Psoas muscle (tissue), 7 donors: ENCODE data around the gene PDAP1. TPM values are rescaled to one million over a fixed set of nuclear protein-coding genes. Genes with fewer than 3 reads are reported as not detected.

Experiments
- polyA plus RNA-seq, 3 donors: library from polyadenylated mRNA; stranded (reverse); fragments of 200-250 nt; gene quantifications; one replicate each; pipeline ENCODE4 v1.2.3, GENCODE V29; 2013
- total RNA-seq, 4 donors: library from RNA; stranded (reverse); fragmentation: NEBNext Ultra II Directional in 2 of 4; extraction: Animal tissue kit (Norgen Biotek cat#: 25700) in 2 of 4; gene quantifications; one replicate each; pipeline versions ENCODE4 v1.2.1 to v1.2.4, GENCODE V29; 2021 to 2023
- donor health status: healthy with polysubstance abuse.
- donor health status: DM: no; HTN: no; CAD: no; lungs with moderate emphysema.
- donor health status: Bipolar disorder and iron deficiency.
- donor health status: healthy.
- donor health status: DM: no; HTN: no; CAD: no.
- donor health status: DM: no; HTN: no; CAD: no.
- donor health status: DM: yes; HTN: yes; CAD: no.

The PDAP1 gene
- total and polyA plus RNA-seq, 7 donors, result 131 to 437 (median 174) TPM

Other genes starting within 250 kb of the PDAP1 start
- gene KPNA7, start 200.5 kb downstream of the PDAP1 start, total RNA-seq, result not detected
- gene KPNA7, start 200.5 kb downstream of the PDAP1 start, polyA plus RNA-seq, result not detected
- not detected for gene MYH16, start 135.8 kb downstream of the PDAP1 start, total RNA-seq
- gene MYH16, start 135.8 kb downstream of the PDAP1 start, polyA plus RNA-seq, result not detected
- 10 to 100 TPM; 41.6 to 53.5 (median 47.6) TPM for gene ARPC1A, start 82.7 kb downstream of the PDAP1 start, total RNA-seq
- gene ARPC1A, start 82.7 kb downstream of the PDAP1 start, polyA plus RNA-seq, result 100 to 1,000 TPM in 1 of 3 donors, 10 to 100 TPM in 2; 38.1 to 114 (median 71.2) TPM
- gene ARPC1B, start 33.9 kb downstream of the PDAP1 start, total RNA-seq, result 10 to 100 TPM; 12.9 to 19.1 (median 15.7) TPM
- gene ARPC1B, start 33.9 kb downstream of the PDAP1 start, polyA plus RNA-seq, result 10 to 100 TPM; 20.0 to 61.5 (median 25.9) TPM
- gene BUD31, start 372 bp upstream of the PDAP1 start, total RNA-seq, result 10 to 100 TPM; 30.2 to 49.1 (median 39.8) TPM
- 100 to 1,000 TPM in 1 of 3 donors, 10 to 100 TPM in 2; 46.8 to 115 (median 88.0) TPM for gene BUD31, start 372 bp upstream of the PDAP1 start, polyA plus RNA-seq
- gene PTCD1, start 30.2 kb upstream of the PDAP1 start, total RNA-seq, result 1 to 10 TPM; 2.7 to 9.2 (median 4.6) TPM
- gene PTCD1, start 30.2 kb upstream of the PDAP1 start, polyA plus RNA-seq, result 1 to 10 TPM; 5.0 to 8.1 (median 5.6) TPM
- 10 to 100 TPM; 21.3 to 42.4 (median 28.6) TPM for gene CPSF4, start 30.3 kb upstream of the PDAP1 start, total RNA-seq
- 10 to 100 TPM; 35.6 to 46.4 (median 36.5) TPM for gene CPSF4, start 30.3 kb upstream of the PDAP1 start, polyA plus RNA-seq
- gene ATP5MF, start 57.6 kb upstream of the PDAP1 start, total RNA-seq, result 100 to 1,000 TPM; 391 to 584 (median 510) TPM
- gene ATP5MF, start 57.6 kb upstream of the PDAP1 start, polyA plus RNA-seq, result 1,000 to 10,000 TPM; 2,163 to 2,481 (median 2,336) TPM
- gene ZNF789, start 64.3 kb upstream of the PDAP1 start, total RNA-seq, result 1 to 10 TPM; 1.6 to 4.0 (median 2.9) TPM
- 1 to 10 TPM; 2.0 to 6.2 (median 2.2) TPM for gene ZNF789, start 64.3 kb upstream of the PDAP1 start, polyA plus RNA-seq
- 10 to 100 TPM; 11.1 to 17.4 (median 14.6) TPM for gene ZNF394, start 91.7 kb upstream of the PDAP1 start, total RNA-seq
- gene ZNF394, start 91.7 kb upstream of the PDAP1 start, polyA plus RNA-seq, result 10 to 100 TPM in 2 of 3 donors, 1 to 10 TPM in 1; 9.9 to 17.1 (median 15.9) TPM
- 1 to 10 TPM; 7.3 to 9.6 (median 9.4) TPM for gene ZKSCAN5, start 96.1 kb upstream of the PDAP1 start, total RNA-seq
- 10 to 100 TPM in 1 of 3 donors, 1 to 10 TPM in 2; 3.1 to 15.4 (median 4.3) TPM for gene ZKSCAN5, start 96.1 kb upstream of the PDAP1 start, polyA plus RNA-seq
- 1 to 10 TPM; 2.9 to 6.3 (median 4.4) TPM for gene FAM200A, start 143.5 kb upstream of the PDAP1 start, total RNA-seq
- 10 to 100 TPM in 1 of 3 donors, 1 to 10 TPM in 2; 4.1 to 12.4 (median 4.6) TPM for gene FAM200A, start 143.5 kb upstream of the PDAP1 start, polyA plus RNA-seq
- 10 to 100 TPM; 30.9 to 43.8 (median 36.6) TPM for gene ZNF655, start 150.0 kb upstream of the PDAP1 start, total RNA-seq
- 10 to 100 TPM; 27.3 to 63.7 (median 46.9) TPM for gene ZNF655, start 150.0 kb upstream of the PDAP1 start, polyA plus RNA-seq
- under 1 TPM in 2 of 4 donors, not detected in 2; 0.42 to 0.86 TPM for gene TMEM225B, start 189.7 kb upstream of the PDAP1 start, total RNA-seq
- gene TMEM225B, start 189.7 kb upstream of the PDAP1 start, polyA plus RNA-seq, result under 1 TPM; 0.20 to 0.55 (median 0.34) TPM
- gene ZSCAN25, start 208.3 kb upstream of the PDAP1 start, total RNA-seq, result 10 to 100 TPM in 1 of 4 donors, 1 to 10 TPM in 3; 6.3 to 10.5 (median 7.0) TPM
- 1 to 10 TPM; 2.6 to 5.8 (median 2.6) TPM for gene ZSCAN25, start 208.3 kb upstream of the PDAP1 start, polyA plus RNA-seq